DMS53 (cell line): ENCODE data around the gene VWC2.

Source experiments
- DNase-seq: peaks from one replicate; lab custom pipeline; 2025; lab: John Stamatoyannopoulos, UW

The VWC2 gene

DNA sequence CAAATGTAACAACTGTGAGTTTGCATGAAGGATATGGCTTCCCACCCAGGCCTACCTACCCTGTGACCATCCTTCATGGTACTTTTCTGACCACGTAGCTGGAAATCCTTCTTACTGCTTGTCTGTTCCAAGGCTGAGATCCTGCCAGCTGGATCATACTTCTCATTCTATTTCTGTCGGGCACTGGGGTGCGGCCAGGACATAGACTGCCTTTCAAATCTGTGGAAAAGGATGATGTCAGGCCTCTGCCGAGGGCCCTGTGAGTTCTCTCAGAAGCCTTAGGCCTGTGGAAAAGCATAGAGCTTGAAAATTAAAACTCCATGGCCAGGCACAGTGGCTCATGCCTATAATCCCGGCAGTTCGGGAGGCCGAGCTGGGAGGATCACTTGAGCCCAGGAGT is 10.0 kb downstream of the VWC2 start:
- DNase-seq, result no peak

DNA sequence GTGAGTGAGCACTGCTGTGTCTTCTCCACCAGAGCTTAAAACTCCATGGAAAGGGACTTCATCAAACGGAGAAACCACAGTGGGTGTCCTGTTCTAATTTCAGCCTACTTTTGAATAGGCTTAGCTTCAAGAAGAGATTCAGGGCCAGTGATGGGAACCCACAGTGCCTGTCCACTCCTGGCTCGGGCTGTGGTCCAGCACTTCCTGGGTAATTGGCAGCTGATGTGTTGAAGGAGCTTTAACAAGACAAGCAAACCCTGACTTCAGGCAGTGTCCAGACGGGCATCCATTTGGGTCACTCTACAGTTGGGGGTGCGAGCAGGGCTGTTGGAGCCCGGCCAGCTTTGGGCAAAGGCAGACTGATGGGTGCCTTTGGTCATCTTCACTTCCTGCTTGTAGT is 14.5 kb downstream of the VWC2 start:
- DNase-seq, result no peak

DNA sequence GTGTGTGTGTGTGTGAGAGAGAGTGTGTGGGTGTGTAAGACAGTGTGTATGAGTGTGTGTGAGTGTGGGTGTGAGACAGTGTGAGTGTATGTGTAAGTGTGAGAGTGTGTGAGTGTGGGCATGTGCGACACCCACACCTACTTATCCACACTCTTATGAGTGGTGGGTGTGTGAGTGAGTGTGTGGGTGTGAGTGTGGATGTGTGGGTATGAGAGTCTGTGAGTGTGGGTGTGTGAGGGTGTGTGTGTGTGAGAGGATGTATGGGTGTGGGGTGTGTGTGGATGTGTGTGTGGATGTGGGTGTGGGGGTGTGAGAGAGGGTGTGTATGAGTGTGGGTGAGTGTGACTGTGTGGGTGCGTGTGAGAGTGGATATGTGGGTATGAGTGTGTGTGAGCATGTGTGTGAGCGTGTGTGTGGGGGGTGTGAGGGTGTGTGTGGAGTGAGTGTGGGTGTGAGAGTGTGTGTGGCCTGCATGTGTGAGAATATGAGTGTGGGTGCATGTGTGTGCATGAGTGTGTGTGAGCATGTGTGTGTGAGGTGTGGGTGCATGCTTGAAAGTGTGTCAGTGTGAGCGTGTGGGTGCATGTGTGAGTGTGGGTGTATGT is 15.1 kb downstream of the VWC2 start:
- no peak for DNase-seq

DNA sequence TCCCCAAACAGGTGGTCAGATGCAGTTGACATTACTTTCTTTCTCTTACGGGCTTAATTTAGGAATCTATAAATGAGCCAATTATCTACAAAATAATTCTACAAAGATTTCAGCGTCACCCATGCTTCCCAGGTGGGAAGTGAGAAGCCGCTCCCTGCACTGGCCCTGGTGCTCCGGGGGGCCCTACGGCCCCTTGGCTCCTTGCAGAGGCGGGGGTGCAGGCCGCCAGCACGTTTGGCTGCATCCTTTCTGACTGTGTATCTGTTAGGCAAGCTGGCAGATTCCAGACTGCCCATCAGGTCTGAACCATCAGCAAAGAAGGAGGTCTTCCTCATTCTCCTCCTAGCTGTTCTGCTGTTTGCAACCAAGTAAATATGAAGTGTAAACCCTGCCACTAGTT is 16.3 kb downstream of the VWC2 start:
- DNase-seq, result no peak

DNA sequence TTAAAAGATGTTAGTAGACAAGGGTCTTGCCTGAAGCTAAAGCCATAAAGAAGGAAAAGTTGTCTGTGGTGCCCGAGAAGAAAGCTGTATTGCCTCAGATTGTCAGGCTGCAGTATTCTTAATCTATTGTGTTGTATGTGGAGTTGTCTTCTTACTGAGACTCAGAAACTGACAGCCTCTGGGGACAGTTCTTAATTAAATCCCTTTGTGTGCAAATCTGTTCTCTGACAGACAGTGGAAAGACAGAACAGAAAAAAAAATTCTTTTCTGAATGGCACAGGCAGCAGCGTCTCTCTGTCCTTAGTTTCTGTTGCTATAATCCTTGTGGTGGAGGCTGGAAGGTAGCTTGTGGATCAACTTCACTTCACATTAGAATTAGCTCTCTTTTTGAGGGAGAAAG is 16.8 kb downstream of the VWC2 start:
- no peak for DNase-seq

DNA sequence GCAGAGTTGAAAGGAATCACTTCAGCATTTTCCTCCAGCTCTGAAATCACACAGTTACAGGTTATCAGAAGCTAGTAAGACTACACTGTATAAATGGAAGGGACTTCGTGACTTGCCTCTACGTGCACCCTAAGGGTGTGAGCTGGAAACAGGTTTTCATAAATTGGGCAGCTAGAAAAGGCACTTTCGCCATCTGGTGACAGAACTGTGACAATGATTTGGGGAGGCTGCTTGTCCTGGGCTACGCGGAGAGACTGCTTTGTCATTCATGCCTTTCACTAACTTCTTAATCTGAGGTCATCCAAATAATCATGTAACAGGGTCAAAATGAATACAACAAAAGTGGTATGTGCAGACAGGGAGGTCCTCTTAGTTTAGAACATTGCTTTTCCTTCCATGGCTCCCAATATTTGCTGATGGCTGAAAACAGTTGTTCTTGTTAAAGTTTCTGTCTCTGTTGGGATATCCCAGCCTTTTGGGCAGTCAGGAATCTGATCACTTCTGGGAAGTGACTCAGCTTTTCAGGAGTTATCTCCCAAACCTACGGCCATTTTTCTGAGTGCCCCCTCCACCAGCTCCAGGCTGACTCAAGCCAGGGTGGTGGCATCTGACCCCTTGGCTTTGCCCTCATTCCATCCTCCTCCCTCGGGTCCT is 17.8 kb downstream of the VWC2 start:
- DNase-seq, result peak; percentile 72

DNA sequence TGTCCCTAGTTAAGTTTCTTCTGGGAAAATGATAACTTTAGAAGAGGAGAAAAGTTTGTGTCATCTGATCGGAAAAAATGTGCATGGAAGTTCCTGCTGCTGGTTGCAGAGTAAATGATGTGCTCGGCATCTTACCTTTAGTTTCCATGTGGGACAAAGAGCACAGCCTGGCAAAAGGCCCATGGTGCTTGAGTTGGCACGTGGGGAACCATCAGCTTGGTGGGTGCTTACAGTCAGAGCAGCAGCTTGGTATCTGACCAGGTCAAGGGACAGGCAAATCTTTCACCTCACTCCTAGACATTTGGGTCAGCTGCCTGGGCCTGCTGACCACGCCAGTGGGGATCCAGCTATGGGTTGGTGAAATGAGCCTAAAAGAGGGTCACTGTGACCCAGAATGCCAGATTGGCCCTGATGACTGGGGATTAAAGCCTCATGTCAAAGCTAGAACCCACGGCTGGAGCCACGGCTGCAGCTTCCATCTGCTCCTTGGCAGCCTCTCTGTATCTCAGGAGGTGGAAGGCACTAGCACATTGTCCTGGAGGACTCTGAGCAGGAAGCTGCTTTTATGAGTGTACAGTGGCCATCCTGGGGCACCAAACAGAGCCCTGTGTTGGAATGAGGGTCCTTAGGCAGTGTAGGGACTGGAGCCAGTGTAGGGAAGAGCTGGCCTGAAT is 24.7 kb downstream of the VWC2 start:
- DNase-seq, result no peak

DNA sequence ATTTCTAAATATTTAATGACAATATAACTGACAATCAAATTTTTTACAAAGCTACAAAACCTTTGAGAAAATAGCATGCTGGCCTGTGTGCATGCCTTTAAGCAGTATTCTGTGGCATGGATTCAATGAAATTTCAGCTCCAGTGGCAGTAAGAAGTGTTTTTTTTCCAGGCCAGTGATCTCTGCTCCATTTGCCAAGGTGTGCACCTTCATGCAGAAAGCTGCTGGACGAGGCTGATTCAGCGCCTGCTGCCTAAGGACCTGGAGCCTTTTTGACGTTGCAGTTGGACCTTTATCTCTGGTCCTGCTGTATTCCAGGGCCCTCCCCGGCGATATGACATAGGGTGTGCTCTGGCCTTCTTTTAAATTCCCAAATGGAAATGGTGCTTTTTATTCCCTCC is 26.6 kb downstream of the VWC2 start:
- no peak for DNase-seq

DNA sequence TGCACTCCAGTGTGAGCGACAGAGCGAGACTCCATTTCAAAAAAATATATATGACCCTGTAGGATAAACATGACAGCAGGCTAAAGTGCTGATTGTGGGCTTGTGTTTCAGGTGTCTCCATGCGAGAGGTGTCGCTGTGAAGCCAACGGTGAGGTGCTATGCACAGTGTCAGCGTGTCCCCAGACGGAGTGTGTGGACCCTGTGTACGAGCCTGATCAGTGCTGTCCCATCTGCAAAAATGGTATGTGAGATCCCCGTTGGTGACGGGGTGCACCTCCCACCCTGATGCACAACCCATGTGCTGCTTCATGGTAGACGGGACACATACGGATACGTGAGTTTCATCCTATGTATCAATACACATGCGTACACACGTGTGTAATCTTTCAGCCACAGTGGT is 29.2 kb downstream of the VWC2 start:
- DNase-seq, result no peak

DNA sequence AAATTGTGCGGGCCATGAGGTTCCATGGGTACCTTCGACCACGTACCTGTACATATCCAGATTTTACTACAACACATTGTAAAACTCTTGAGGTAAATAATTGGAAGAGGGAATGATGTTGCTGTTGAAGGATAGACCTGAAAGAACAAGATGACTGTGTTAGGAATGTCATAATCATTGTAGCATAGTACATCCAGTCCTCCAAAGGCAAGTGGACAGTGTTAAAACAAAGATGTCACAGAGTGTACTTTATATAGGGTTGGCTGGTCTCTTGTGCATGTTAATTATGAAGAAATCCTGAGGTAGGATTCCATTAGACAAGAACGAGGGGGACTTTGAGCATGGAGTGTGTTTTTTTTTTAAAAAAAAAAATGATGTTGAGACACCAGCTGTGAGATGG is 30.4 kb downstream of the VWC2 start:
- no peak for DNase-seq

DNA sequence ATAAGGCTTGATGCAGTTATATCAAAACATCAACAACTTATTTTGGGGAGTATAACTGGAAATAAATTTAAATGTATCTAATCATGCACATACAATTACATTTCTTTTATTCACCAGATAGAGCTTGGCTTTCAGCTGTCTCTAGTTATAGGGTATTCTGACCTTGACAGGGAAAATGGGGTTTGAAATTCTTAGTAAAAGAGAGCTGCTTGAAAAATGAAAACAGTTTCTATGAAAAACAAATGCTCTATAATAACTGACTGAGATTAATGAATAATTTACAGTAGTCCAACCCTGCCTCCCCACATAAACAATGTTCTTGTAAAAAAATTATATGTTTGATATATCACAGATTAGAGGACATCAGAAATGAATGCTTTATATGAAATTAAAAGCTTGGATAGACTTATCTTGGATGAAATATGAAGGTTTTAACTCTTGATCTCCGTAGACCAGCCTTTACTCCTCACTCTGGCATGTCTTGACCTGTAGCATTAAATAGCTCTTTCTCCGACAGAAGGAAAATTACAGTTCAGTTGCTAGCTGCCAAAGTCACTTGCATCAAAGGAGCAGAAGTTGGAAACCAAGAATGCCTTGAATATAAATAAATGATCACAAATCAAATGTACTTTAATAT is 32.1 kb downstream of the VWC2 start:
- no peak for DNase-seq

DNA sequence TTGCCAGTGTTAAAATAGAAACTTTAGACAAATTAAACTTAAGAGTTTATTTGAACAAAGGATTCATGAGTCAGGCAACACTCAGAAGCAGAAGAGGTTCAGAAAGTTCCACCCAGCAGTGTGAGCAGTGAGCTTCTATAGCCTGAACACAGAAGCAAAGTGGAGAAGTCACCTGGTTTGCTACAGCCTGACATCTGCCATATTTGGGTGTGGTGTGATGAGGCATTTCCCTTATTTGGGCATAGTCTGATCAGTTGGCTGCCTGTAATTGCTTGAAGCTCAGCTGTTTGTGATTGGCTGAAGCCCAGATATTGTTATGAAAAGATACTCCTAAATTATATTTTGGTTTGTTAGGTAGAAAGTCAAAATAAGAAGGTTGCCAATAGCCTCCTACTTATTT is 39.1 kb downstream of the VWC2 start:
- peak; percentile 30 for DNase-seq

DNA sequence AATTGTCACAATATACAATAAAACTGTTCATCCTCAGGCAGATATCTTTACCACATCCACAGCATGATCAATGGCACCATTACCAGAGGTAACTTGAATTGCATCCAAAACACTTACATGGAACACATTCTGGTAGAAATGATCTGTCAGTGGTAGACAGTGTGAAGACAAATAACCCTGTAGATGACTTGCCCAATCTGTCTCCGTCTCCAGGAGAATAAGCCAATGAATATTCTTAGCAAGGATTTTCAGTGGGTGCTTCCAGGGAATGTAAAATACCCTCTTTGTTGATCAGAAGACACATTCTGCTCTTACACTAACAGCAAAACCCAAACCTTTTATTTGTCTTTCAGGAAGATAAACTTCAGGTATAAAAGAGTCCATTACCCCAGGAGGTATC is 43.8 kb downstream of the VWC2 start:
- no peak for DNase-seq

DNA sequence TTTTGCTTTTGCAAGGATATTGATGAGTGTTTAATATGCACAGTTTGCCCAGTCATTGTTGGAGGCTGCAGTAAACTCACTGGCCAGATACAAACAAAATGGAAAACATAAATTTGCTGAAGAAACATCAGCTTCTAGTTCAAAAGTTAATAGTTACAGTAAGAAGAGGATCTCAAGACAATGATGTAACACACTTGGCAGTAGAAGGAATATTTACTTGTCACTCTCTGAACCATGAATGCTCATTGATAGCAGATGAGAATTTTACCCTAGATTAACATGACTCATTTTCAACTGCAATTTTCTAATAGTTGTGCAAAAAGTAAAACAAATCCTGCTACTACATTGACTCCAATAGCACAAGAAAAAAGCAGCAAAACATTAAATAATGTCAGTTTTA is 47.7 kb downstream of the VWC2 start:
- DNase-seq, result no peak

DNA sequence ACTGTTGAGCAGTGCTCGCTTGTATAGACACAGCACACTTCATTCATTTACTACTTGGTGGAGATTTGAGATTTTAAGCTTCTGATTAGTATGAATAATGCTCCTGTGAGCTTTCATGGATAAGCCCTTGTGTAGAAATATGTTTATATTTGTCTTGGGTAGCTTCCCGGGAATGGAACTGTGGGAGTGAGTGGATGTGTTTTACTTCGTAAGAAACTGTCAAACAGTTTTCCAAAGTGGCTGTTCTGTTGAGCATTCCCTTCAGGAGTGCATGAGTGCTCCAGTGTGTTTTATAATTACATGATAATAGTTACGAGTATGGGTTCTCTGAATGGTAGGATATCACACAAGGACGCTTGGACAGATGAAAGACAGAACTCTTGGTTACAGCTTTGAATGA is 49.4 kb downstream of the VWC2 start:
- no peak for DNase-seq

DNA sequence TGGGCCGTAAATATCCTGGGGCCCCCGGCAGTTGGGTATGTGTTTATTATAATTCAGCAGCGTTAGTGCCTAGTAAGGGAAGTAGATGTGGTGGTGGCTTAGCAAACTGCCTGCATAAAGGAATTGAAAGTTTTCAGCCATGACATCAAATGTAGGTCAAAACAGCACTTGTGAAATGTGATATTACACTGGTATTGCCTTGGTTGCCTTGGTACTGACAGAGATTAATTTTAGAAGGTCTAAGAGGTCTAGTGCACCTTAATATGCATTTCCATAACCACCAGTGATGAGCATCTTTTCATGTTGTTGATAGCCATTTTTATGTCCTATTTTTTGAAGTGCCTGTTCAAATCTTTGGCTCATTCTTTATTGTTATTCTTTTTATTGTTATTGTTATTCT is 50.1 kb downstream of the VWC2 start:
- DNase-seq, result no peak

DNA sequence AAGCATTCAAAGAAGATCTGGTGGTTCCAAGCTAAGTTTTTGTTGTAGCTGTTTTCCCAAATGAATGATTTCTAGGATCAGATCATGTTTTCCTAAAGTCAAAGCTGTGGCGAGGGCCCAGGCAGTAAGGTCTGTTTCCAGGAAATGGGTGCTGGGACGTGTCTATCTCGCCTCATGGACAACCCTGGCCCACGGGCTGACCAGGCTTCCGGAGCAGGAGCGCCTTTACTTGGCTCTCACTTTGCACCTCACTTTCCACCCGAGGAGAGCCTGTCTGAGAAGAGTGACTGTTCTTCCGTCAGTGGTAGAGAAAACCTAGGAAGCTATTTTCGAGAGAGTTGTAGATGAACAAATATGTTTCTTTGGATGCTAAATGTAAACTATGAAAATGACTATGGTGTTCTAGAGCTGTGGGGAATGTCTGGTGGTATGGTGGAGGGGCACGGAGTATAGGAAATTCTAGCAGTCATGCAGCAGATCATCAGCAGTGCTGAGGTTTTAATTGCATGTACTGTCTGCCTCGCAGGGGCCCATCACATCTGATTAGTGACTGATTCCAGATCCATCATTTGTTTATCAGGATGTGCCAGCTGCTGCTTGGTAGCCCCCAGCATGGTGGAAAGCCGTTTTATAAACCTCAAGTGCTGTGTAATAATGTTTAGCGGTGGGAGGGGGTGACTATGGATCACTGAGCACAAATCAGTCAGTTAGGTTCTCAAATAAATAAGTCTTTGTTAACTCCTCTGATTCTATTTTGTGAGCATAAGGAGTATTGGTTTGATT is 66.6 kb downstream of the VWC2 start:
- no peak for DNase-seq

DNA sequence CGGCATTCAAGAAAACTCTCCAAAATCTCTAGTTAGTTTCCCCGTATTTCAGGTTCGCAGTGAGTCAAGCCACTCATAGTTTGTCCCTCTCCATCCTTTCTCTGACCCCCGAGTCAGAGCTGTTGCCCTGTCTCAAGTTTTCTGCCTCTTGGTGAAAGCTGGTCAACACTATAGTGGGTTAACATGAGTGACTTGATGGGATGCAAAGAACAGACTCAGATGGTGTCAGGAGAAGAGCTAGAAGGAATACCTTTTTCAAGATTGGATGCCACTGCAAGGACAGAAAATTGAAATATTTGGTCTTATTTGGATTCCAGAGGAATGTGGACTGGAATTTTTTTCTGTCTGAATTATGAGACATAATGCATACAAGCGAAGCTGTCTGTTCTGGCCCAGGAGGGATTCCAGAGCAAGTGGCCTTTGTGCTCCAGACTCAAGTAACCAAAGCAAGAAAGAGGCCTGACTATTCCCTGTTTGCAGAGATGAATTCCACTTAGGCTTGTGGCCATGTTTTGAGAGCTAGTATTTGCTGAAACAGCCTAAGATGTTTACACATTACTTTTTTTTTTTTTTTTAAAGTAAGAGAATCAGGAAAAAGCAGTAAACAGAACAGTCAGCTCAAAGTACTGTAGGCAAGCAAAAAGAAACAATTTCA is 67.4 kb downstream of the VWC2 start:
- DNase-seq, result no peak

DNA sequence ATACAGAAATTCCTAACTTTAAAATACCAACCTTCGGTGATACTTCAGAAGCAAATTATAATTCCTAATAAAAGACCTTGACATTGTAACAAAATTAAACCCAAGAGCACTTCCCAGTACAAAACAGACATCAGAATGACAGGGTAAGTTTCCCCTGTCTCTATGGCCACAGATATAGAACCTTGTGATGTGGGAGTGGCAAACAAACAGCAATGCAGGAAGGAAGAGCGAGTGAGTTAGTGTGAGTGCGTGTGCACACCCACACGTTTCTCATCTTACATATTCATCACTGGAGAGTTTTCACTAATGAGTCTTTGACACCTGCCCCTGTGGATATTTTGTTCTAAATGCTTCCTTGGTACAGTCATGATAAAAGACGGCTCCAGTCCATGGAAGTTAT is 72.2 kb downstream of the VWC2 start:
- DNase-seq, result no peak

DNA sequence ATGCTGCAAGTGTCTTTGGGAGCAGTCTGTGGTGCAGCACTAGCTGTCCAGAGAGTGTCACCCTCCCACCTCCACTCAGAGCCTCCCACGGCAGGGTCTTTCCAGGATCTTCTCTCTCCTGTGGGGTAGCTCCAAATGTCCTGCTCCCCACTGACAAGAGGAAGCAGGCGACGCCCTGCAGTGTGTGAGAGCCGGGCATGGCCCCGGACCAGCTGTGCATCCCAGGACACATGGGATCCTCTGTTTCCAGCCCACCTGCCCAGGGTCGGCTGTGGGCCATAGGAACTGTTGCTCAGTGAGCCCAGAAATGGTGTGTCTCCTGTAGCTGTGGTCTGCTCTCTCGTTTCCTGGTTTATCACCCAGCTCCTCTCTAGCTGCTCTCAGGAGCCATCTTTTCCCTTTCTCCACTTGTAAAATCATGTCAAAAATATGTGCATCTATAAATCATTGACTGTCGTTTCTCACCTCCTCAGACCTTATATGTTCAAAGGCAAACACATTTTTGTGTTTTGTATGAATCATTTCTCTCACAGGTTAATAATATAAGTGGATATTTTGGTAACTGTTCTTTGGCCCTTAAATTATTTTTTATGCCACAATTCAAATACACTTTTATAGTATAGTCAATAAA is 74.9 kb downstream of the VWC2 start:
- DNase-seq, result no peak

DNA sequence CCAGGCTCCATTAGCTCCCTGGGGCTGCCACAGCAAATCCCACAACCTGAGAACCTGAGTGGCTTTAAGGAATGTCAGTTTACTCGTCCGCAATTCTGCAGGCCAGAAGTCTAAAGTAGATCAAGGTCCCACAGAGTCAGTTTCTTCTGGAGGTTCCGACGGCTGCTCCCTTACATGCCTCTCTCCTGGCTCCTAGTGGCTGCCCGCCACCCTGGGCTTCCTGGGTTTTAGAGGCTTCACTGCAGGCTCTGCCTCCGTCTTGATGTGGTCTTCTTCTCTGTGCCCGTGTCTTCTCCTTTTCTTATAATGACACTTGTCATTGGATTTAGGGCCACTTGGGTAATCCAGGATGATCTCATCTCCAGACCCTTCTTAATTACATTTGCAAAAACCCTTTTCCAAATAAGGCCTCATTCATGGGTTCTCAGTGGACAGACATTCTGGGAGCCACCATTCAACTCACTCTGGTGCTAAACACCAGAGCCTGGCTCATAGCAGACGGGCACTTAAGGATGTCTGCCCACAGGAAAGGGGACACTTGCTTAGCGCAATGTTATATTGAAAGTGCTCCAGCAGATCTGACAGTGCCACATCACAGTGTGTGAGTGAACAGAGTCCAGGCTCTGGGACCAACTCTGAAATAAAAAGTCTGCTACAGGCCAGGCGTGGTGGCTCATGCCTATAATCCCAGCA is 77.6 kb downstream of the VWC2 start:
- DNase-seq, result peak; percentile 11
